Naive B cell (primary cell): ENCODE data around the gene DAB2IP. TPM values are rescaled to one million over a fixed set of nuclear protein-coding genes. Genes with fewer than 3 reads are reported as not detected.

Experiments used
- ATAC-seq, 2 donors: fragments of 150-1000 bp; cut with Tn5 transposase; 2 replicates each; pipeline ENCODE4 v1.10.0; 2021; ENCODE audit warnings: low read depth in 2 of 2, mild to moderate bottlenecking in 2 of 2, moderate library complexity in 2 of 2
- DNase-seq: peaks from one replicate; pipeline ENCODE4 v3.0.0; 2022
- H3K27ac Mint-ChIP-seq, 6 donors: one replicate each; pipeline ENCODE4 v1.8.0; 2020 to 2022; ENCODE audit warnings: mild to moderate bottlenecking in 6 of 6, mixed read lengths in 6 of 6, moderate library complexity in 5 of 6, inconsistent platforms in 2 of 6
- H3K27me3 Mint-ChIP-seq, 3 donors: one replicate each; pipeline ENCODE4 v1.8.0; 2021 to 2022; ENCODE audit warnings: mixed read lengths in 3 of 3, mild to moderate bottlenecking in 1 of 3
- H3K36me3 Mint-ChIP-seq, 2 donors: one replicate each; pipeline ENCODE4 v1.8.0; 2020 to 2022; ENCODE audit warnings: mixed read lengths in 2 of 2, inconsistent platforms in 1 of 2, mild to moderate bottlenecking in 1 of 2
- H3K4me1 Mint-ChIP-seq, 3 donors: one replicate each; pipeline ENCODE4 v1.8.0; 2020 to 2022; ENCODE audit warnings: mixed read lengths in 3 of 3, inconsistent platforms in 1 of 3, mild to moderate bottlenecking in 1 of 3, moderate library complexity in 1 of 3
- H3K4me3 Mint-ChIP-seq, 8 donors: one replicate each; pipeline ENCODE4 v1.8.0; 2020 to 2022; ENCODE audit warnings: mild to moderate bottlenecking in 8 of 8, mixed read lengths in 8 of 8, moderate library complexity in 8 of 8, inconsistent platforms in 2 of 8
- H3K9me3 Mint-ChIP-seq, 7 donors: one replicate each; pipeline ENCODE4 v1.8.0; 2020 to 2022; ENCODE audit warnings: mixed read lengths in 7 of 7, mild to moderate bottlenecking in 5 of 7, inconsistent platforms in 2 of 7, moderate library complexity in 1 of 7
- polyA plus RNA-seq, 6 donors: library from polyadenylated mRNA; unstranded; fragments of 300-500 nt; fragmentation: Illumina TruSeq; gene quantifications; one replicate each; pipeline ENCODE4 v1.2.3, GENCODE V29; 2021; ENCODE audit warnings: low read depth in 6 of 6

DAB2IP gene
- polyA plus RNA-seq: not detected

GRCh38 chr9:121651295-121652020, at the start of gene DAB2IP:
Gene DAB2IP (plus strand): TSS chr9:121651634. CDS start chr9:121651776, 142 bp downstream.
- peaks cover 64 to 92% (median 86%) of the 10 kb centered on the region in 3 donors for H3K27me3 Mint-ChIP-seq
- peak in 1 of 2 donors; percentile 42 for ATAC-seq

GRCh38 chr9:121603028-121603427, 48.4 kb upstream of the DAB2IP start:
- peaks cover 0 to 3% (median 0%) of the 10 kb centered on the region in 7 donors for H3K9me3 Mint-ChIP-seq
- no peak overlapping the region for H3K27ac Mint-ChIP-seq
- H3K36me3 Mint-ChIP-seq: no peaks in the 10 kb centered on the region
- peaks cover 44 to 69% (median 67%) of the 10 kb centered on the region in 3 donors for H3K27me3 Mint-ChIP-seq
- H3K4me1 Mint-ChIP-seq: peaks cover 7 to 16% (median 13%) of the 10 kb centered on the region in 3 donors
- no peak for ATAC-seq
- H3K4me3 Mint-ChIP-seq: no peak overlapping the region
- no peak for DNase-seq

More at GRCh38 chr9:121651295-121652020, at the start of gene DAB2IP:
- peak within 1 kb of the TSS in 4 of 6 donors; percentile 4 to 52 (median 36) for H3K27ac Mint-ChIP-seq
- no peak for DNase-seq
- peak within 1 kb of the TSS; percentile 58 to 88 (median 80) for H3K4me3 Mint-ChIP-seq
- H3K9me3 Mint-ChIP-seq: peaks cover 0 to 3% (median 0%) of the 10 kb centered on the region in 7 donors
- peaks cover 16 to 30% (median 20%) of the 10 kb centered on the region in 3 donors for H3K4me1 Mint-ChIP-seq
- H3K36me3 Mint-ChIP-seq: peaks cover 0 to 8% of the 10 kb centered on the region in 2 donors

- DNase-seq: no peak
Observed at GRCh38 chr9:121604242-121604641, 47.2 kb upstream of the DAB2IP start.

GRCh38 chr9:121604654-121605053, 46.8 kb upstream of the DAB2IP start:
- peaks cover 0 to 3% (median 0%) of the 10 kb centered on the region in 7 donors for H3K9me3 Mint-ChIP-seq
- no peak for ATAC-seq
- peaks cover 51 to 77% (median 73%) of the 10 kb centered on the region in 3 donors for H3K27me3 Mint-ChIP-seq
- DNase-seq: no peak
- peaks cover 7 to 16% (median 9%) of the 10 kb centered on the region in 3 donors for H3K4me1 Mint-ChIP-seq
- no peak overlapping the region for H3K4me3 Mint-ChIP-seq
- H3K27ac Mint-ChIP-seq: no peak overlapping the region
- no peaks in the 10 kb centered on the region for H3K36me3 Mint-ChIP-seq

More at GRCh38 chr9:121604242-121604641, 47.2 kb upstream of the DAB2IP start:
- no peak for ATAC-seq
- peaks cover 48 to 74% (median 70%) of the 10 kb centered on the region in 3 donors for H3K27me3 Mint-ChIP-seq
- H3K4me3 Mint-ChIP-seq: no peak overlapping the region
- peaks cover 0 to 3% (median 0%) of the 10 kb centered on the region in 7 donors for H3K9me3 Mint-ChIP-seq
- H3K4me1 Mint-ChIP-seq: peaks cover 7 to 16% (median 9%) of the 10 kb centered on the region in 3 donors
- H3K36me3 Mint-ChIP-seq: no peaks in the 10 kb centered on the region
- no peak overlapping the region for H3K27ac Mint-ChIP-seq

GRCh38 chr9:121607434-121608167, 43.8 kb upstream of the DAB2IP start:
- ATAC-seq (no peak), DNase-seq (no peak)
- H3K27ac Mint-ChIP-seq: no peak overlapping the region
- peaks cover 4 to 9% (median 4%) of the 10 kb centered on the region in 3 donors for H3K4me1 Mint-ChIP-seq
- H3K4me3 Mint-ChIP-seq: no peak overlapping the region
- H3K27me3 Mint-ChIP-seq: peaks cover 33 to 68% (median 62%) of the 10 kb centered on the region in 3 donors
- H3K9me3 Mint-ChIP-seq: peaks cover 0 to 3% (median 0%) of the 10 kb centered on the region in 7 donors
- no peaks in the 10 kb centered on the region for H3K36me3 Mint-ChIP-seq

- Mint-ChIP-seq H3K4me1 (peaks cover 11 to 16% (median 11%) of the 10 kb centered on the region in 3 donors), H3K27ac (no peak overlapping the region), H3K9me3 (peaks cover 0 to 3% (median 0%) of the 10 kb centered on the region in 7 donors), H3K4me3 (no peak overlapping the region), H3K27me3 (peaks cover 36 to 65% (median 58%) of the 10 kb centered on the region in 3 donors), H3K36me3 (no peaks in the 10 kb centered on the region)
- ATAC-seq (no peak), DNase-seq (no peak)
Observed at GRCh38 chr9:121608168-121608853, 43.1 kb upstream of the DAB2IP start.

- peaks cover 27 to 56% (median 49%) of the 10 kb centered on the region in 3 donors for H3K27me3 Mint-ChIP-seq
- ATAC-seq: no peak
- DNase-seq: no peak
- H3K9me3 Mint-ChIP-seq: peaks cover 0 to 3% (median 0%) of the 10 kb centered on the region in 7 donors
- H3K4me3 Mint-ChIP-seq: no peak overlapping the region
- no peak overlapping the region for H3K27ac Mint-ChIP-seq
- no peaks in the 10 kb centered on the region for H3K36me3 Mint-ChIP-seq
- peaks cover 19 to 24% (median 21%) of the 10 kb centered on the region in 3 donors for H3K4me1 Mint-ChIP-seq
Observed at GRCh38 chr9:121609822-121610637, 41.4 kb upstream of the DAB2IP start.

- DNase-seq: no peak
- Mint-ChIP-seq H3K36me3 (no peaks in the 10 kb centered on the region), H3K4me1 (peaks cover 19 to 24% (median 21%) of the 10 kb centered on the region in 3 donors), H3K4me3 (no peak overlapping the region), H3K9me3 (peaks cover 0 to 3% (median 0%) of the 10 kb centered on the region in 7 donors), H3K27ac (no peak overlapping the region), H3K27me3 (peaks cover 27 to 61% (median 49%) of the 10 kb centered on the region in 3 donors)
- no peak for ATAC-seq
Observed at GRCh38 chr9:121610638-121610953, 40.8 kb upstream of the DAB2IP start.

GRCh38 chr9:121612511-121612998, 38.9 kb upstream of the DAB2IP start:
- no peaks in the 10 kb centered on the region for H3K36me3 Mint-ChIP-seq
- no peak for ATAC-seq
- peaks cover 19 to 68% (median 51%) of the 10 kb centered on the region in 3 donors for H3K27me3 Mint-ChIP-seq
- no peak for DNase-seq
- peak overlapping the region in 2 of 8 donors; percentile 32 to 61 for H3K4me3 Mint-ChIP-seq
- H3K9me3 Mint-ChIP-seq: peaks cover 0 to 3% (median 0%) of the 10 kb centered on the region in 7 donors
- peak overlapping the region in 1 of 6 donors; percentile 42 for H3K27ac Mint-ChIP-seq
- peaks cover 19 to 24% (median 21%) of the 10 kb centered on the region in 3 donors for H3K4me1 Mint-ChIP-seq

- Mint-ChIP-seq H3K9me3 (peaks cover 0 to 3% (median 0%) of the 10 kb centered on the region in 7 donors), H3K27ac (peak overlapping the region in 3 of 6 donors; percentile 8 to 48 (median 19)), H3K4me3 (peak overlapping the region in 5 of 8 donors; percentile 0 to 53 (median 6)), H3K36me3 (no peaks in the 10 kb centered on the region), H3K27me3 (peaks cover 15 to 62% (median 45%) of the 10 kb centered on the region in 3 donors), H3K4me1 (peaks cover 17 to 24% (median 19%) of the 10 kb centered on the region in 3 donors)
- DNase-seq (peak; percentile 23), ATAC-seq (peak; percentile 77 to 82)
Observed at GRCh38 chr9:121613009-121613752, 38.3 kb upstream of the DAB2IP start.

- no peak overlapping the region for H3K27ac Mint-ChIP-seq
- no peaks in the 10 kb centered on the region for H3K36me3 Mint-ChIP-seq
- H3K27me3 Mint-ChIP-seq: peaks cover 10 to 38% (median 27%) of the 10 kb centered on the region in 3 donors
- no peak overlapping the region for H3K4me3 Mint-ChIP-seq
- ATAC-seq (no peak), DNase-seq (no peak)
- H3K9me3 Mint-ChIP-seq: peaks cover 0 to 3% (median 0%) of the 10 kb centered on the region in 7 donors
- peaks cover 16 to 24% (median 19%) of the 10 kb centered on the region in 3 donors for H3K4me1 Mint-ChIP-seq
Observed at GRCh38 chr9:121616123-121616755, 35.2 kb upstream of the DAB2IP start.
